CD4-positive, alpha-beta T cell (primary cell): ENCODE measurements around the gene AP1G1. TPM values are rescaled to one million over a fixed set of nuclear protein-coding genes. Genes with fewer than 3 reads are reported as not detected.

Experiments used
- ATAC-seq: fragments of 200-7000 bp; cut with Tn5 transposase; one replicate; pipeline ENCODE4 v1.10.0; 2022; ENCODE audit warnings: mild to moderate bottlenecking; ENCODE audit not compliant: poor library complexity
- CTCF ChIA-PET: fragments of 350-600 bp; sonication (Branson Sonifier 250); formaldehyde crosslinking; loops from one replicate; lab custom pipeline; 2021; ENCODE audit warnings: antibody characterized with exemption, inconsistent platforms; lab: Charles Lee
- POLR2A ChIA-PET: fragments of 350-600 bp; sonication (Branson Sonifier 250); formaldehyde crosslinking; loops from one replicate; lab custom pipeline; 2021; ENCODE audit warnings: antibody characterized with exemption, inconsistent platforms; lab: Charles Lee
- DNase-seq, 14 experiments: peaks; one replicate each; pipeline ENCODE4 v3.0.0-alpha.2; 2013 to 2020; ENCODE audit warnings: mixed read lengths in 2 of 14
- H3K27ac ChIP-seq, 2 donors: one replicate each; pipeline versions ENCODE4 v1.5.1 to v1.7.0; 2013; ENCODE audit warnings: low read length in 2 of 2, low read depth in 1 of 2, mild to moderate bottlenecking in 1 of 2
- H3K27me3 ChIP-seq, 2 experiments: 1 replicate in 1 of 2; 2 replicates in 1 of 2; pipeline versions ENCODE4 v1.6.1 to v1.7.0; 2013; ENCODE audit warnings: low read length in 2 of 2, control low read depth in 1 of 2, mild to moderate bottlenecking in 1 of 2, moderate library complexity in 1 of 2; ENCODE audit not compliant: insufficient read depth in 2 of 2, control insufficient read depth in 1 of 2
- H3K36me3 ChIP-seq: one replicate; pipeline ENCODE4 v1.6.1; 2013; ENCODE audit warnings: low read length, control low read depth; ENCODE audit not compliant: insufficient read depth
- H3K4me1 ChIP-seq: one replicate; pipeline ENCODE4 v1.6.1; 2013; ENCODE audit warnings: low read length, control low read depth; ENCODE audit not compliant: insufficient read depth
- H3K4me3 ChIP-seq: one replicate; pipeline ENCODE4 v1.5.1; 2013; ENCODE audit warnings: mild to moderate bottlenecking, low read length, moderate library complexity
- H3K9me3 ChIP-seq, 2 experiments: 1 replicate in 1 of 2; 2 replicates in 1 of 2; pipeline versions ENCODE4 v1.6.1 to v1.7.0; 2013; ENCODE audit warnings: low read length in 2 of 2, mild to moderate bottlenecking in 2 of 2, control low read depth in 1 of 2, moderate library complexity in 1 of 2; ENCODE audit not compliant: control insufficient read depth in 1 of 2, insufficient read depth in 1 of 2
- H3K27ac Mint-ChIP-seq: one replicate; pipeline ENCODE4 v1.8.0; 2020; ENCODE audit warnings: mixed read lengths
- H3K27me3 Mint-ChIP-seq: one replicate; pipeline ENCODE4 v1.8.0; 2021; ENCODE audit warnings: mixed read lengths
- H3K36me3 Mint-ChIP-seq: one replicate; pipeline ENCODE4 v1.8.0; 2021; ENCODE audit warnings: low read depth, mixed read lengths
- H3K4me1 Mint-ChIP-seq: one replicate; pipeline ENCODE4 v1.8.0; 2021; ENCODE audit warnings: low read depth, mixed read lengths
- H3K4me3 Mint-ChIP-seq: one replicate; pipeline ENCODE4 v1.8.0; 2020; ENCODE audit warnings: mild to moderate bottlenecking, mixed read lengths
- H3K9me3 Mint-ChIP-seq: one replicate; pipeline ENCODE4 v1.8.0; 2020; ENCODE audit warnings: mixed read lengths
- intact Hi-C, 2 experiments: fragments of 100-400 bp; cut with DNase I in 1 of 2; cut with micrococcal nuclease in 1 of 2; formaldehyde crosslinking; loops; one replicate each; pipeline versions ENCODE4 v1.15.1 to v1.9.0; 2023 to 2025; cut with DNase I, micrococcal nuclease
- total RNA-seq, 174 experiments: library from RNA in 2 of 174; stranded (reverse) in 2 of 174; gene quantifications; one replicate each; pipeline ENCODE4 v1.2.3 and lab custom pipeline; 2021 to 2026
- TF ChIP-seq, protein P1 (sequence below): fragments of 200-600 bp; IDR thresholded peaks from one replicate; pipeline ENCODE4 v1.8.0; 2022; ENCODE audit warnings: antibody characterized with exemption, mild to moderate bottlenecking

AP1G1 gene
- total RNA-seq, 2 experiments from 2014 or later = 171 to 175 TPM

DNA sequence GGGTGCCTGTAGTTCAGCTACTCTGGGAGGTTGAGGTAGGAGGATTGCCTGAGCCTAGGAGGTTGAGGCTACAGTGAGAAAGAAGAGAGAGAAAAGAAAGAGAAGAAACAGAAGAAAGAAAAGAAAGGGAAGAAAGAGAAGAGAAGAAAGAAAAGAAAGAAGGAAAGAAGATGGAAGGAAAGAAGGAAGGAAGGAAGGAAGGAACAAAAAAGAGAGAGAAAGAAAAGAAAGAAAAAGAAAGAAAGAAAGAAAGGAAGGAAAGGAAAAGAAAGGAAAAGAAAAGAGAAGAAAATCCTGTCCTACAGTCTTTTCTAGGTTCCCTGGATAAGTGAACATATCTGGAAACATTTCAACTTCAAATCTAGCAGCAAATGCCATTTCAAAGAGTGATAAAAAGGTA, 54.5 kb downstream of the AP1G1 start:
- H3K27me3 Mint-ChIP-seq = no peaks in the 10 kb centered on the region
- TF ChIP-seq, protein P1, sequence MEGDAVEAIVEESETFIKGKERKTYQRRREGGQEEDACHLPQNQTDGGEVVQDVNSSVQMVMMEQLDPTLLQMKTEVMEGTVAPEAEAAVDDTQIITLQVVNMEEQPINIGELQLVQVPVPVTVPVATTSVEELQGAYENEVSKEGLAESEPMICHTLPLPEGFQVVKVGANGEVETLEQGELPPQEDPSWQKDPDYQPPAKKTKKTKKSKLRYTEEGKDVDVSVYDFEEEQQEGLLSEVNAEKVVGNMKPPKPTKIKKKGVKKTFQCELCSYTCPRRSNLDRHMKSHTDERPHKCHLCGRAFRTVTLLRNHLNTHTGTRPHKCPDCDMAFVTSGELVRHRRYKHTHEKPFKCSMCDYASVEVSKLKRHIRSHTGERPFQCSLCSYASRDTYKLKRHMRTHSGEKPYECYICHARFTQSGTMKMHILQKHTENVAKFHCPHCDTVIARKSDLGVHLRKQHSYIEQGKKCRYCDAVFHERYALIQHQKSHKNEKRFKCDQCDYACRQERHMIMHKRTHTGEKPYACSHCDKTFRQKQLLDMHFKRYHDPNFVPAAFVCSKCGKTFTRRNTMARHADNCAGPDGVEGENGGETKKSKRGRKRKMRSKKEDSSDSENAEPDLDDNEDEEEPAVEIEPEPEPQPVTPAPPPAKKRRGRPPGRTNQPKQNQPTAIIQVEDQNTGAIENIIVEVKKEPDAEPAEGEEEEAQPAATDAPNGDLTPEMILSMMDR = peak; percentile 20
- no peak overlapping the region for H3K4me3 Mint-ChIP-seq
- H3K27me3 ChIP-seq = no peaks in the 10 kb centered on the region
- no peaks in the 10 kb centered on the region for H3K4me1 Mint-ChIP-seq
- peaks cover 88% of the 10 kb centered on the region for H3K36me3 Mint-ChIP-seq
- CTCF ChIA-PET = no interaction called here
- POLR2A ChIA-PET = no interaction called here
- no peaks in the 10 kb centered on the region for H3K9me3 Mint-ChIP-seq
- no peak overlapping the region for H3K4me3 ChIP-seq
- H3K27ac ChIP-seq = no peak overlapping the region
- ATAC-seq (no peak), DNase-seq (no peak)
- intact Hi-C loops = loop anchor here in 1 of 2 experiments (5.0 kb wide), 1 partner anchor 208 kb away; no protein-coding TSS in a partner anchor
- H3K27ac Mint-ChIP-seq = no peak overlapping the region
- H3K9me3 ChIP-seq = no peaks in the 10 kb centered on the region
- H3K36me3 ChIP-seq = peaks cover 79% of the 10 kb centered on the region
- H3K4me1 ChIP-seq = no peaks in the 10 kb centered on the region

DNA sequence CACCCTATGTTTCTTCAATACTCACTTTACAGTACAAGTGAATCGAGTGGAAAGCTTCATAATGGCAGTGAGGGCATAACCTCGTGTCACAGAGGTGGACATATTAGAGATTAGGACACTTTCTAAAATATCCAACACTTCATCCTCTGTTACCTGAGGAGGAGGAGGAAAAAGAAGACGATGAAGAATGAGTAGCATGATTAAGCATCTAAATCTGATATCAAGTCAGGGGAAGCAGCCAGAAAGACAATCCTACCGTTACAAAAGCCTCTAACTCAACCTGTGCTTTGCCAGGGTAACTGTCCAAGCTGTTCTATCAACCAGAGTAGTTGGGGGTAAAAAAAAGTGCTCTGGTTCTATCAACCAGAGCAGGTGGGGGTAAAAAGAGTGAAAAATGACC, 60.4 kb downstream of the AP1G1 start:
- DNase-seq (no peak), ATAC-seq (no peak)
- Mint-ChIP-seq H3K27me3 (no peaks in the 10 kb centered on the region), H3K4me1 (peaks cover 5% of the 10 kb centered on the region), H3K27ac (no peak overlapping the region), H3K9me3 (no peaks in the 10 kb centered on the region), H3K4me3 (no peak overlapping the region), H3K36me3 (peaks cover 81% of the 10 kb centered on the region)
- Histone ChIP-seq H3K4me3 (no peak overlapping the region), H3K27ac (no peak overlapping the region), H3K27me3 (no peaks in the 10 kb centered on the region), H3K4me1 (no peaks in the 10 kb centered on the region), H3K36me3 (peaks cover 71% of the 10 kb centered on the region), H3K9me3 (no peaks in the 10 kb centered on the region)
- ChIA-PET POLR2A (no interaction called here), CTCF (interaction anchor here (1.0 kb wide), 1 partner anchor 213 kb away, joined by 3 read pairs; no protein-coding TSS in a partner anchor)
- intact Hi-C loops = loop anchor here in 1 of 2 experiments (10.0 kb wide), 1 partner anchor 73 kb away; no protein-coding TSS in a partner anchor
- TF ChIP-seq, protein P1 = no peak

DNA sequence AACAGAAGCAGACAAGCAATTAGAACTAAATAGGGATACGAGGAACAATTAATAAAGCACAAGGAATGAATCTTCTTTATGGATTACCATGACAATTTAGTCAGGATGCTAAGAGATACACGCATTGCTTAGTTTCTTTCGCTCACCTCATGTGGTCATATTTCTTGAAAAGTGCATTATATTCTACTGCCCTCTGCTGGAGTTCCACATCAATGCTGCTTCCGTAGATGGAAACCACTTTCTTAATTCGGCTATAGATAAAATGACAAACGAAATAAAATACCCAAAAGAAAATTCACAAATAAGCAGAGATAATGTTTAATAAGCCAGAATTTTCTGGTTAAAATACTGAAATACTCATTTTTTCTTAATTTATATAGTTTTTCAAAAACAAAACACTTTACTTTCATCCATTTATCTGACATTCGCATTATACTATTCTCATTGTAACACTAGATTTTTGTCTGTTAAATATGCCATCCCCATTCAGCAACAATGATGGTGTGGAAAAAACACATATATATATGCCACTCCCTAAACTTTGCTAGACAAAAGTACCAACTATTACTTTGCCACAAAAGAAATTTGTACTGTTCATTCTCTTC, 62.1 kb downstream of the AP1G1 start:
- Mint-ChIP-seq H3K27ac (no peak overlapping the region), H3K36me3 (peaks cover 81% of the 10 kb centered on the region), H3K27me3 (no peaks in the 10 kb centered on the region), H3K4me1 (peaks cover 5% of the 10 kb centered on the region), H3K4me3 (no peak overlapping the region), H3K9me3 (no peaks in the 10 kb centered on the region)
- H3K36me3 ChIP-seq = peaks cover 66% of the 10 kb centered on the region
- H3K4me3 ChIP-seq = no peak overlapping the region
- H3K27ac ChIP-seq = no peak overlapping the region
- DNase-seq (peak in 8 of 14 experiments; percentile 7 to 75 (median 26)), ATAC-seq (peak; percentile 76)
- CTCF ChIA-PET = no interaction called here
- TF ChIP-seq, protein P1 = peak; percentile 74
- intact Hi-C loops = loop anchor here in 1 of 2 experiments (2.0 to 10.0 kb wide), 3 partner anchors 22 to 214 kb away; partner anchors contain the start of gene PHLPP2
- POLR2A ChIA-PET = no interaction called here
- H3K9me3 ChIP-seq = no peaks in the 10 kb centered on the region
- H3K27me3 ChIP-seq = no peaks in the 10 kb centered on the region
- H3K4me1 ChIP-seq = no peaks in the 10 kb centered on the region
